ENCODE data around the gene CDC42EP4.

- TF ChIP-seq CTCF (IDR thresholded peaks at IDR 0.05 in 4 of 5, conservative IDR thresholded peaks at IDR 0.05 in 1 of 5), result no peak
- no peak for TF ChIP-seq POLR2A (IDR thresholded peaks at IDR 0.05)
Observed at GRCh38 chr17:73291260-73291801, 20.5 kb downstream of the CDC42EP4 start.
